HepG2 (cell line): ENCODE results near the gene PDE4D. TPM values are rescaled to one million over a fixed set of nuclear protein-coding genes. Genes with fewer than 3 reads are reported as not detected.

Source experiments
- ATAC-seq: fragments of 200-7000 bp; cut with Tn5 transposase; 3 replicates; pipeline ENCODE4 v1.9.1; 2020; ENCODE audit warnings: mild to moderate bottlenecking, moderate library complexity
- BruUV-seq: library from RNA; stranded (reverse); fragments of 400-500 nt; replicated peaks from 2 replicates; lab custom pipeline; 2021; lab: Mats Ljungman, UMichigan
- CTCF ChIA-PET: fragments of 300-600 bp; formaldehyde crosslinking; extraction: SDS; loops from one replicate; lab custom pipeline; 2021; ENCODE audit warnings: low total read pairs, inconsistent platforms, low intra/inter-chr PET ratio; lab: Yijun Ruan, JAX
- POLR2A ChIA-PET: fragments of 350-600 bp; sonication (Branson Sonifier 250); formaldehyde crosslinking; loops from one replicate; lab custom pipeline; 2020; ENCODE audit warnings: antibody characterized with exemption, inconsistent platforms; lab: Yijun Ruan, JAX
- DNase-seq: peaks from one replicate; pipeline ENCODE4 v3.0.0-alpha.2; 2015; ENCODE audit warnings: low spot score
- FAIRE-seq: peaks from 3 replicates; lab custom pipeline; 2011; peaks lifted over from hg19 to GRCh38; lab: Jason Lieb, UNC
- H2AFZ ChIP-seq: one replicate; pipeline ENCODE4 v1.6.1; 2011; ENCODE audit warnings: low read length, inconsistent platforms
- H3K27ac ChIP-seq: fragments of 300-600 bp; 3 replicates; pipeline ENCODE4 v1.8.0; 2011; ENCODE audit warnings: mixed run types, mild to moderate bottlenecking, mixed read lengths, low read length, inconsistent platforms; ENCODE audit not compliant: insufficient read depth; ENCODE audit errors: extremely low read length
- H3K27me3 ChIP-seq, 2 experiments: fragments of 200-600 bp in 1 of 2; 2 replicates in 1 of 2; 3 replicates in 1 of 2; pipeline versions ENCODE4 v1.6.0 to v1.8.0; 2011; ENCODE audit warnings: low read length in 2 of 2, mild to moderate bottlenecking in 2 of 2, moderate library complexity in 2 of 2, inconsistent platforms in 1 of 2; ENCODE audit not compliant: insufficient read depth in 2 of 2, control insufficient read depth in 1 of 2
- H3K36me3 ChIP-seq, 2 experiments: fragments of 200-600 bp in 1 of 2; replicated peaks in 1 of 2; 2 replicates in 1 of 2; 3 replicates in 1 of 2; pipeline versions ENCODE4 v1.5.1 to v1.8.0; 2011; ENCODE audit warnings: low read length in 2 of 2, inconsistent platforms in 1 of 2; ENCODE audit not compliant: insufficient read depth in 2 of 2, control insufficient read depth in 1 of 2
- H3K4me1 ChIP-seq: 2 replicates; pipeline ENCODE4 v1.5.1; 2012; ENCODE audit warnings: low read length, inconsistent platforms; ENCODE audit not compliant: insufficient read depth
- H3K4me2 ChIP-seq: 2 replicates; pipeline ENCODE4 v1.6.0; 2011; ENCODE audit warnings: low read depth, low read length, inconsistent platforms
- H3K4me3 ChIP-seq, 3 experiments: fragments of 200-600 bp in 1 of 3; sonication (generic), shearing (Covaris generic) in 1 of 3; replicated peaks in 1 of 3; 2 replicates each; pipeline ENCODE4 v1.5.1; 2011 to 2016; ENCODE audit warnings: low read length in 3 of 3, inconsistent platforms in 2 of 3, low read depth in 2 of 3, mild to moderate bottlenecking in 2 of 3, control low read depth in 1 of 3, mixed read lengths in 1 of 3; ENCODE audit not compliant: insufficient read depth in 1 of 3
- H3K79me2 ChIP-seq: one replicate; pipeline ENCODE4 v1.6.1; 2011; ENCODE audit warnings: low read length, inconsistent platforms; ENCODE audit not compliant: insufficient read depth
- H3K9ac ChIP-seq: 2 replicates; pipeline ENCODE4 v1.6.0; 2011; ENCODE audit warnings: mild to moderate bottlenecking, low read depth, low read length, inconsistent platforms; ENCODE audit not compliant: insufficient read depth
- H3K9me3 ChIP-seq: 2 replicates; pipeline ENCODE4 v1.5.1; 2012; ENCODE audit warnings: mild to moderate bottlenecking, low read length
- H4K20me1 ChIP-seq: 2 replicates; pipeline ENCODE4 v1.6.0; 2011; ENCODE audit warnings: inconsistent platforms, mild to moderate bottlenecking, low read length, moderate library complexity; ENCODE audit not compliant: insufficient read depth
- ASH2L ChIP-seq: fragments of 300-600, 200-600 bp; sonication (generic); IDR thresholded peaks from 2 replicates; pipeline ENCODE4 v1.7.0; 2017; ENCODE audit warnings: low read depth, mild to moderate bottlenecking, moderate library complexity, mixed read lengths, low read length; ENCODE audit not compliant: insufficient read length
- CTCF ChIP-seq: sonication (generic); formaldehyde crosslinking; IDR thresholded peaks from 2 replicates; pipeline ENCODE4 v1.5.0; 2020; ENCODE audit warnings: mild to moderate bottlenecking, missing genetic modification reagents, moderate library complexity
- ELF3 ChIP-seq: IDR thresholded peaks from 2 replicates; pipeline ENCODE4 v1.6.1; 2016; ENCODE audit warnings: missing genetic modification reagents, missing compliant biosample characterization
- IRF2 ChIP-seq: IDR thresholded peaks from 2 replicates; pipeline ENCODE4 v1.6.1; 2018; ENCODE audit warnings: missing genetic modification reagents, missing compliant biosample characterization
- SMC3 ChIP-seq: IDR thresholded peaks from 2 replicates; pipeline ENCODE4 v1.6.1; 2011; ENCODE audit warnings: low read length, improper control_type of control experiment
- STAG1 ChIP-seq: sonication (generic); formaldehyde crosslinking; IDR thresholded peaks from 2 replicates; pipeline ENCODE4 v1.4.0; 2020; ENCODE audit warnings: missing genetic modification reagents
- ZHX2 ChIP-seq, 2 experiments: sonication (generic) in 1 of 2; formaldehyde crosslinking in 1 of 2; IDR thresholded peaks; 2 replicates each; pipeline versions ENCODE4 v1.6.1 to v1.9.0; 2014 to 2022; ENCODE audit warnings: antibody characterized with exemption in 1 of 2, borderline replicate concordance in 1 of 2, inconsistent platforms in 1 of 2, low read depth in 1 of 2, missing genetic modification reagents in 1 of 2
- WGBS: methylation state at CpG from one replicate; pipeline ENCODE4 v1.1.6; 2017; ENCODE audit warnings: low lambda C conversion rate; 5-methylcytosine and 5-hydroxymethylcytosine counted together
- in situ Hi-C: cut with HindIII; loops from 2 replicates; pipeline ENCODE4 v1.10.0; 2017; ENCODE audit warnings: low pct_unique_long_range_greater_than_20kb; ENCODE audit not compliant: extremely low pct_ligation_motif_present
- intact Hi-C: fragments of 100-400 bp; cut with micrococcal nuclease; formaldehyde crosslinking; loops from one replicate; pipeline ENCODE4 v1.10.0; 2022; ENCODE audit not compliant: unreplicated experiment
- polyA plus RNA-seq, 8 experiments: library from polyadenylated mRNA; depleted of rRNA in 3 of 8; stranded (reverse) in 7 of 8; unstranded in 1 of 8; fragments of >200 nt; fragmentation: Illumina TruSeq in 4 of 8; extraction: Trizol in 4 of 8; gene quantifications; 2 replicates each; pipeline versions ENCODE4 v1.2.1 to v1.2.3, GENCODE V29; 2011 to 2016; ENCODE audit warnings: low read depth in 4 of 8, missing spikeins in 1 of 8, mixed read lengths in 1 of 8; ENCODE audit not compliant: insufficient read depth in 1 of 8
- total RNA-seq, 5 experiments: library from RNA; depleted of rRNA; stranded (reverse); fragments of >200 nt; fragmentation: Illumina TruSeq; extraction: Trizol; gene quantifications; 2 replicates each; pipeline ENCODE4 v1.2.3, GENCODE V29; 2016; ENCODE audit warnings: low read depth in 1 of 5

PDE4D gene
- total and polyA plus RNA-seq, 2 of the 13 experiments (the other 11 are each of a cell fraction or from before 2014, with no cell fraction given), result 7.0 to 12.2 TPM

- TF ChIP-seq ZHX2 (IDR thresholded peaks at IDR 0.05; ENCODE audit: low read depth), result no peak
- TF ChIP-seq ZHX2 (CRISPR knock-in tag; IDR thresholded peaks at IDR 0.05; ENCODE audit: borderline replicate concordance), result no peak
Observed at GRCh38 chr5:59368951-59369350, 524.6 kb downstream of the PDE4D start (continued).

- FAIRE-seq (peak; percentile 80), DNase-seq (peak; percentile 30), ATAC-seq (peak; percentile 63)
- H3K9me3 ChIP-seq, result no peaks in the 10 kb centered on the region
- H3K4me2 ChIP-seq, result no peak overlapping the region
- no peak overlapping the region for H3K27ac ChIP-seq
- H2AFZ ChIP-seq, result no peak overlapping the region
- 6% methylated on average over 7 of the region's 7 CpGs for WGBS
- H3K79me2 ChIP-seq, result no peaks in the 10 kb centered on the region
- no peaks in the 10 kb centered on the region for H4K20me1 ChIP-seq
- POLR2A ChIA-PET, result no interaction called here
- H3K4me1 ChIP-seq, result no peaks in the 10 kb centered on the region
- intact Hi-C loops, result loop anchor here (1.0 kb wide), 1 partner anchor 180 kb away; no protein-coding TSS in a partner anchor
- H3K36me3 ChIP-seq, result no peaks in the 10 kb centered on the region
- CTCF ChIA-PET, result interaction anchor here (1.1 to 2.1 kb wide), 3 partner anchors 149 to 179 kb away, joined by 4 to 23 read pairs (median 4); no protein-coding TSS in a partner anchor
- no peak overlapping the region for H3K4me3 ChIP-seq
- TF ChIP-seq CTCF (peak; percentile 79), SMC3 (peak; percentile 72), STAG1 (peak; percentile 80), ELF3 (CRISPR knock-in tag) (0 out of 2 replicates have a peak, but pooled peaks have one; percentile 18), IRF2 (CRISPR knock-in tag) (peak; percentile 29; the same call in 1 of the 2 replicates), ASH2L (no peak)
- H3K9ac ChIP-seq, result no peak overlapping the region
- H3K27me3 ChIP-seq, result no peaks in the 10 kb centered on the region
- no TSS peak for BruUV-seq
- in situ Hi-C loops, result loop anchor here (5.0 to 25.0 kb wide), 2 partner anchors 176 to 481 kb away; no protein-coding TSS in a partner anchor
Observed at GRCh38 chr5:59367791-59368394, 525.6 kb downstream of the PDE4D start.
